Activated T-cell treated with anti-CD3 and anti-CD28 coated beads, Interleukin-2, amount 50 U/mL, for 1 hour (primary cell): ENCODE data around the gene CRYGB.

ENCODE experiments used
- DNase-seq: peaks from one replicate; pipeline ENCODE4 v3.0.0-alpha.2; 2020

CRYGB gene, protein sequence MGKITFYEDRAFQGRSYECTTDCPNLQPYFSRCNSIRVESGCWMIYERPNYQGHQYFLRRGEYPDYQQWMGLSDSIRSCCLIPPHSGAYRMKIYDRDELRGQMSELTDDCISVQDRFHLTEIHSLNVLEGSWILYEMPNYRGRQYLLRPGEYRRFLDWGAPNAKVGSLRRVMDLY

DNA sequence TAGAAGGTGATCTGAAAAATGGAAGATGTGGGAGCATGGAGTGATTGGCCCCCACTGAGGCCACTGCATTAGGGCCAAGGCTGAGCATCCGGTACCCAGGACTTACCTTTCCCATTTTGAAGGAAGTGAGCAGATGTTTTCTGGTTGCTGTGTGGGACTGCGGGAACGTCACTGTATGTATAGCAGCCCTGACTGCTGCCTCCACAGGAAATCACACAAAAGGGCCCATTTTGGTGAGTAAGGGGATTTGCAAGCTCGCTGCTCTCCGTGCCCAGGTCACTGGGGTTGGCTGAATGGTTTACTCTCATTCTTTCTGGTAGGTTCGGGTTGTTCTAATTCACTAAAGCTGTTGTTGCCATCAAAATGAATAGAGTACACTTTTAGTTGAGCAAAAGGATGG, at the start of gene CRYGB:
TSS of gene CRYGB (minus strand) at position 153 of the 400 bp plus-strand sequence. CDS start at position 115, 38 bp downstream.
- DNase-seq: no peak

DNA sequence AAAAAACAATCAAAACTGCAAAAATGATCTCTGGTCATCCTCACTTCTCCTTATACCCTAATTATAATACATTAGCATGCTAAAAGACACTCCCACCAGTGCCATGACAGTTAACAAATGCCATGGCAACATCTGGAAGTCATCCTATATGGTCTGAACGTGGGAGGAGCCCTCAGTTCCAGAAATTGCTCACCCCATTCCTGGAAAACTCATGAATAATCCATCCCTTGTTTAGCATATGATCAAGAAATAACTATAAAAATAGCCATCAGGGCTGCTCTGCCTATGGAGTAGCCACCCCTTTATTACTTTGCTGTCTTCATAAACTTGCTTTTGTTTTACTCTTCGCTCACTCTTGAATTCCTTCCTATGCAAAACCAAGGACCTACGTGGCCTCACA, 49.6 kb upstream of the CRYGB start:
- DNase-seq: no peak

DNA sequence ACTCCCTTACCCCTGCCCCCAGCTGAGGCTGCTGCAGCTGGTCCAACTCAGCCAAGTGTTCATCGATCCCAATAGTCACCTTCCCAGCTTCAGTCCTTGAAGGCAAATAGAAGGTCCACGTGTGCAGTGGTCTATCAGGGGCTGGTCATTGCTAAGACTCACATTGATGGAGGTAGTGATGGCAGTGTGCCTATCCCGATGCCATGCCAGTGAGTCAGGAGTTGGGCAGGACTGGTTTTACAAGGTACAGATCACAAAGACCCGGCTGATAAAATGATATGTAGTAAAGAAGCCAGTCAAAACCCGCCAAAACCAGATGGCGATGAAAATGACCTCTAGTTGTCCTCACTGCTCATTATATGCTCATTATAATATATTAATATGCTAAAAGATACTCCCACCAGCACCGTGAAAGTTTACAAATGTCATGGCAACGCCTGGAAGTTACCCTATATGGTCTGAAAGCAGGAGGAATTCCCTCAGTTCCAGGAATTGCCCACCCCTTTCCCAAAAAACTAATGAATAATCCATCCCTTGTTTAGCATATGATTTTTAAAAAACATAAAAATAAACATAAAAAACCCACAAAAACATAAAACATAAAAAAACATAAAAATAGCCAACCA, 46.8 kb upstream of the CRYGB start:
- DNase-seq: no peak

DNA sequence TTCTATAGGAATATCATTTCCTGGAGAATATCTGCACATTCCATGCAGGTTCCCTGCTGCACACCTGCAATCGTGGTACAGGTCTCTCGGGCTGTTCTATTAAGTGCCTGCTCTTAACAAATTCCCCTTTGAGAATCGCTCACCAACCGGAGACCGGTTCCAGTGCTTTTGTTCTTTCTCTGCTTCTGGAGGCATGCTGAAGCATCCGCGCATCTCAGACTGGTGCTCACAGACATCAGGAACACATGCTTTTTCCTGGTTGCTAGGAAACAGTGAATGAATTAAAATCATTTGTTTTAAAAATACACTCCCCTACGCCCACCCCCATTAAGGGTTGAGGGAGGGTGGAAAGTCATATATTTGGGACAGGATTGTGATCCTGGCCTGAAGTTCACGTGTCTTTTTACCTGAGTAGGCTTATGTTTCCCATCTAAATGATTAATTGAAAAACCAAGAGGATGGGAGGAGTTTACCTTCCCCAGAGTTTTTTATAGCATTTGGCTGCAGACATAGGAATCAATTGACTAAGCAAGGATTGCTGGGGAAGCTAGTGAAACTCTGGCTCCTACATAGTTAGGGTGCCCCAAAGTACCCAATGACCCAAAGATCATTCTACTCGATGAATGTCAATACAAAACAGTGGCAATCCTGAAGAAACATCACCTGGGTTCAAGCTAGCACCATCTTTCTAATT, 44.0 kb upstream of the CRYGB start, which contains the start of gene C2orf80:
TSS of gene C2orf80 (minus strand) at position 221 of the 694 bp plus-strand sequence. CDS start 3,044 bp downstream, outside the sequence.
- DNase-seq: no peak

DNA sequence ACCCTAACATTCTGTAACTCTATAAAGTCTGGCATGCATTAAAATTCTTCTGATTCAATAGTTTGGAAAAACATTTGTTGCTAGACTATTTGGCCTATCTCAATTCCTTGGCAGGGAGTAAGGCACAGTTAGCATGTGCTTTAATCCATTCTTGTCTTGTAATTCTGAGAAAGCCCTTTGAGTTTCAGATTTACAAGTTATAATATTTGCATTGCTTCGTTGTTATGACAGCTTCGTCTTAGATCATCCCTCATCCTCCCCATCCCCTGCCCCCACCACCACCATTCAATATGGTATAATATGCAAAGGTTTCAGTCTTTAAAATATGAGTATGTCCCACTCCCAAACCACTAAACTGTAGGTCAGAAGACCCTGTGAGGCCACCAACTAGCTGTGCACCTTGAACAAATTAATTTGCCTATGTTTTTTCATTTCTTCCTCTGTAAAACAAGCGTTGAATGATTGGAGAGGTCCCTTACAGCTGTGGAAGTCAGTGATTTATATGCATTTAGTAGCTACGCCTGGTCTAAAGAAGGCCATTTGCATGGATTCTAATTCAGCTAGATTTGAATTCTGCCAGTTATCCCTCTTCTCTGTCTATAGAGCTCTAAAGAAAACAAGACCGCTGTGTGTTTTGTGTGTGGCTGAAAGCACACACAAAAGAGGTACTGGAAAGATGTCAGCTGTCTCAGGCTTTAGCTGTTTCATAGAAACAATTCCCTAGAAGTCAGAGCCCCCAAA, 43.3 kb upstream of the CRYGB start:
- DNase-seq: no peak

DNA sequence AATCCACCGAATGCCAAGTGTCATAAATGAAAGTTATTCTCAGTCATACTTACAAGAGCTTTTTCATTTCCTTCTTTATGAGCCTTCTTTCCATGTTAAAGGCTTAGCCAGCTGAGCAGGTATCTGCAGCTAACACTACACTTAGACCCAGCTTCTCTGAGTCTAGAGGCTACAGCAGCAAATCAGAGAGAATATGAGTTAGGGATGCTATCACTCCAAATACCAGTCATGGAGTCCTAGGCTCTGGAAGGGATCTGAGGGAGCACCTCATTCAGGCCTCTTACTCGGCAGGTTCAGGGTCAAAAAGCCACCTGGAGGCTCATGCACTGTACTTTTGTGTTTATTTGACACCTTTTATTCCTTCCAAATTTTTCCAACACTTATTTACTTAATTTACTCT, 40.9 kb upstream of the CRYGB start:
- no peak for DNase-seq

DNA sequence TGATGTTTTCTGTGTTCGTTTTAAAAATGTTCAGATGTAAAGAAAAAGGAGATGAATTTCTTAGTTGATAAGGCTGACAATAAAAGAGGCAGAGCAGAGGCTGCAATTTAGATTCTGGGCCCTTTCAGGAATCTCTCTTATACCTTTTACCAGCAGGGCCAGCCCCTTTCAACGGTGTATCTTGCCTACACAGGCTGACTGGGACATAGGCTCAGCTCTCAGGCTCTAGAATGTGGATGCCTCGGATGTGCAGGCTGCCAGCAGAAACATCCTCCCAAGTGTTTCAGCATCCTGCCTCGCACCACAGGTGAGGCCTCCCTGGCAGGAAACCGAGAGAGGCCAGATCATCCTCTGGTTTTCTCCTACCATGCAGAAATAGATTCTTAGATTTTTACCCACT, 40.5 kb upstream of the CRYGB start:
- DNase-seq: no peak

DNA sequence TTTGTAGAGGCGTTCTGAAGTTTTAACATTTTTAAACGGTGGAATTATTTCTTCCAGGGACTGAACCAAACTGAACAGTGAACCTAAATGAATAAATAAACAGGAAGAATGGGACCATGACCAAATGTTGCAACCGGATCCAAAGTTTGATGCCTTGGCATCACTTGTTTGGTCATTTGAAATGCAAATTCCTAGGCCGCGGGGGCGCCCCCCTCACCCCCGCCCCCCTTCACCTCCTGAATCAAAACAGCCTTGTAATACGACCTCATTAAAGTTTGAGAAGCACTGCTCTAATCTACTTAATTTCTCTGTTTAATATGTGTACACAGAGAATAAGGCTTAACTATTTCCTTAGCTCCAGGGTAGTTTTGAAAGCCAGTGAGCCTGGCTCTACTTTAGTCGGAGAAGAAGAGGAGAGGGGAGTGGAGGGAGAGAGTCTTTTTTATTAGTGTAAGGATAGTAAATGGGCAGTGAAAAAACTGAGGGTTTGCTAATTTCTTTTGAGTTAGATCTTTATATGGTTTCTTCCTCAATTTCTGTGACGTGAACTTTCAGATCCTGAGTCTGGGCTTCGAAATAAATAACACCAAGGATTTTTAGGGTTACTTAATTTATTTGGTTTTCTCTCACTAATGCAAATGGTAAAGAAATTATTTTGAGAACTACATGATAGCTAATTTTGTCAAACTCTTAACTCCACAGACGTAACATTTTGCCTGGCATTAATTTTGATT, 38.2 kb upstream of the CRYGB start:
- DNase-seq: no peak

DNA sequence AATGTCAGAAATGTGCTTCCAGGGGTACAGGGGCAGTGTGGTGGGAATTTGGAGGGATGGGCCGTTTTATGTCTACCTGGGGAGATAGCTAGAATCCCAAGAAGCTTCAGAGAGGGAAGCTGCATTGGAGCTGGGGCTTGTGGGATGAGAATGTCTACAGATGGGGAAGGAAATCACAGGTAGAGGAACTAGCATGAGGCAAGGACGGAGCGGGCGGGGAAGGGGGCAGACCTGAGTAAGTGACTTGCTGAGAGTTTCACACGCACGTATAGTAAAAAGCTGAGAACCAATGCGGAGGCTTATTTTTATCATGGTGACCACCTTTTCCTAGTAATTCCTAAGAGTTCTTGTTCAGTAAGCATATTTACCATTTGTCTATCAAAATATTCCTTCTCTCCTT, 37.6 kb upstream of the CRYGB start:
- DNase-seq: no peak

DNA sequence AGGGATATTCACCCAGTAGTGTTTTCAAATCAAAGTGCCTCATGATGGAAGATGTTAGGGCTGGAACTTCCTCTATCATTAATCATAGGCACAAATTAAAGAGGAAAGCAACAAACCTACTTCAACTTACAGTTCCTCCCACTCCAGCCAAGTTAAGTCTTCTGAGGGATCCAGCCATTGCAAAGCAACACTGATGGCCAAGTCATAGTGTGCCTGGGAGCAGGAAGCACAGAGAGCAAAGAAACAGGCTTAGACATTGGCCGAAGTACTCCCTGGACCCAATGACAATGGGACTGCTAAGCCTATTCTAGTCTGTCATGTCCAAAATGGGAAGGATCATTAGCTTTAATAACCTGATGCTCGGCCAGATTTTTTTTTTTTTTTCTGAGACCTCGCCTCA, 36.9 kb upstream of the CRYGB start:
- no peak for DNase-seq

DNA sequence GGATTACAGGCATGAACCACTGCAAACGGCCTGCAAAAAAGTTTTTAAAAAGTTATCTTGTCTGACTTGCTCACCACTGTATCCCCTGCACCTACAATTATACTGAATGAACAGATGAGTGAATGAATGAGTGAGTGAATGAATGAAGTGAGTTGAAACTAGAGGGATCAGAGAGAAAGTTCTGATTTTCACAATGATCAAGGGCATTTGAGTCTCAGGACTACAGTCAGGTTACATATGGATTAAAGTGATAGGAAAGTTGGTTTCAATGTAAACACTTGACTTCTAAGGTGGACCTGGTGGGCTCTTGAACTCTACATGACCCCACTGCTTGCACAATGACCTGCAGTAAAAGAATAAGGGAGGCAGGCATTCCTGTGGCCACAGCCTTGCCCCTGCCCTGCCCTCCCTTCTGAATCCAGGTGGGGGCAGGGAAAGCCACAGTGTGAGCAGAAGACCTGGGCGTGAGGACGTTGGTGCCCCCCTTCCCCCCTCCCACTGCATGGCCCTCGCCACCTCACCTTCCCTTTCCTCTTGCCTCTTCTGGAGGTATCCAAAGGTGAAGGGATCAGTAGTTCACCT, 33.2 kb upstream of the CRYGB start:
- DNase-seq: no peak

DNA sequence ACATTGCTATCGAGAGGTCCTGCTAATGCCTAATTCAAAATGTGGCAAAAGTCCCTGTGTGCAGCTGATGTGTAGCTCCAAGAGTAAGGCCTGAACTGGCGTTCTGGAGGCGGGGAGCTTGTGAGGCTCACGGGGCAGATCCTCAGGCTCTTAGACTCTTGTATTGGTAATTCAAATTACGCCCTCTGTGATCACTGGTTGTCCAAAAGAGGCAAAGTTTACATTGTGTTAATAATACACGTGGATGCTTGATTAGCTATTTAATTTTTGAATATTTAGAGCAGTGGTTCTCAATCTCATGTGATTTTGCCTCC, 29.8 kb upstream of the CRYGB start:
- DNase-seq: no peak

DNA sequence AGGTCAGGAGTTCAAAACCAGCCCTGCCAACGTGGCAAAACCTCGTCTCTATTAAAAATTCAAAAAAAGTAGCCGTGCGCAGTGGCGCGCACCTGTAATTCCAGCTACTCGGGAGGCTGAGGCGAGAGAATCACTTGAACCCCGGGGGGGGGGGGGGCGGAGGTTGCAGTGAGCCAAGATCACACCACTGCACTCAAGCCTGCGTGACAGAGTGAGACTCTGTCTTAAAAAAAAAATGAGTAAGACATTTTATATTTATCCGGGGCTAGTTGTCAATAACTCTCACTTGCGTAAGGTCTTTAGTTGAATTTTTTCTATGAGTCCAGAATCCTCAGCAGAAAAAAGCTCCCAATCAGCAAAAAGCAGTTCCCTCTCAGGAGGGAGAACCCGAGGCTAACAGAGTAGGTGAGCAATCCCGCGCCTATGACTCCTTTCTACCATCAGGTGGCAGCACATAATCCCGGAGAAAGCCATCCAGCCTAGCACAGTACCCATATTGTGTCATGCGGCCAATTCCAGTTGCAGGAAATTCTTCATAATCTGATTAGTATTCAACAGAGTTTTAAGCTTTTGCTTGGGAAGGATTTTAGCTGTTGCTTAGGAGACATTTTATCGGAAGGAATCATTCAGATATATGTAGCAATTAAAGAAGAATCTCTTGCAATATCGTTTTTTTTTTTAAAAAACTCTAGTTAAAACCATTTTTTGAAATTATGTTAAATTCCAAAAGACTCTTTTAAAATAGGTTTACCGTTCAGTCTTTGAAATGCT, 29.3 kb upstream of the CRYGB start:
- DNase-seq: peak; percentile 48

DNA sequence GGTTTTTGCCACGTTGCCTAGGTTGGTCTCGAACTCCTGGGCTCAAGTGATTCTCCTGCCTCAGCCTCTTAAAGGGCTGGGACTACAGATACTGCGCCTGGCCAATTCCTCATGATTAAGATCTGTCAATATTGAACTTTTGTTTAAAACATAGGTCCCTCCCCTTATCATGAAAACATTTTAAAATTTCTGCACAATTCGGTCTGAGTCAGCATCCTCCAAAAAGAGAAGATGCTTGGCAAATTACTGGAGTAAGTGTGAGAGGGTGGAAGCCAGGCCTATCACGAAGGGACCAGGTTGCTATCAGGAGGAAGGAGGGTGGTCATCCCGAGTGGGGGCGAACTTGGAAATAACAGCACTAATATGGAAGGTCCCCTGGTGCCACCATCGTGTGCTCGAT, 28.2 kb upstream of the CRYGB start:
- no peak for DNase-seq

DNA sequence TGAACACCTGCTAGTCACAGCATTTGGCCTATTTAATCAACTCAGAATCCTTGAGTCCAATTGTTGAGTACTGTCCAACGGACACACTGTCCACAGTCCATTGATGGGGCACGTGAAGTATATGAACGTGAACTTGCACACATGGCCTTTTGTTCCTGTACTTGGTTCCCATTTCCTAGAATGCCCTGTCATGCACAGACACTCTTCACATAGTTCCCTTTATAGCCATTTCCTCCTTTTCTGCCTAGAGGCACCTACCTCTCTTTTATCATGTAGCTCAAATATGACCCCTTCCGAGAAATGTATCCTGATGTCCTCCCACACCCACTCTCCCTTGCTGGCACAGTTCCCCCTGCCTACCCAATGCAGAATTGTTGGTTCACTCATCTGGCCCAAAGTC, 26.2 kb upstream of the CRYGB start:
- no peak for DNase-seq

DNA sequence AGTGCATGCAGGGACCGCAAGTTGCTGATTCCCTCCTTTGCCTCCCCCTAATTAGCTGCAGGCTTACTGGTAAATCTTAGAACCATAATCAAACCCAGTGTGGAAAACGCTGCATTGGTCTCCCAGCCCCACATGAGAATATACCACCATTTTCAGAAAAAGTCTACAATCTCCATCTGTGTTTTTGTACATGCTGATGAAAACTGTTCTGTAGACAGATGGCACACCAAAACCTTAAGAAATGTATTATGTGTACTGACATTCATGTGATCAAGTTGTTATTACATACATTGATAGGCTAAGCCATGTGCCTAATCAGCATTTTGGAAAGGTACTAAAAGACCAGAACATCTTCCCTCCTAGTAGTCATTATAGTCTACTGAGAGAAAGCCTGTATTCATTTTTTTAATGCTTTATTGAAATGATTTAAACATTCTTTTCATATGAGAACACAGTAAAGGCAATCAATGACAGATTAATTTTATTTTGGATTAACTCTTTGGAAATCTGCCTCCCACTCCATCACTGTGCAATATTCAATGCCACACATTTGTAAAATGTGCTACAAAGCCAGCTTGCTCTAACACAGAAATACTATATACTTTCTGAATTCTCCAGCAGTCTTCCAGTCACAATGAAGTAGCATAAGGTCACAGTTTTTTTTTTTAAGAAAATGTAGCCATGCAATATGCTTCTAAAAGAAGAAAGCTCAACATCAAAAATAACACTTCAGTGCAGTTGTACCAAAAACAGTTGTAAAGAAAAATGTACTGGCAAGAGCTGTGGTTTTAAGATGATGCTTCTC, 19.2 kb upstream of the CRYGB start:
- no peak for DNase-seq

DNA sequence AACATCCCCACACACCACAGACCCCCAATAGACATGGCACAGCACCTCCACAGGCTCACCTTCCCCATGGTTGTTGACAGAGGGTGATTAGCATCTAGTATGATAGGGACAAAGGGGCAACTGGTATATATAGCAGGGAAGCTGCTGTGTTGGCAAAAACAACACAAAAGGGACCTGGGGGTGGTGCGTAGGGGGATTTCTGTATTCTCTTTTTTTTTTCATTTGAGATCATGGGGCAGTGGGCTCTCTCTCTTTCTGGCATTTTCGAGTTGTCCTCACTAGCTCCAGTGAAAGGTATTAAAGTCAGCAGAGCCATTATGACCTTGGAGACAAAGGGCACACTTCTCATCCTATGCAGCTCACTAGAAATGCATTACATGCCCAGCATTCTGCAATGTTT, 17.5 kb upstream of the CRYGB start, which contains the start of gene CRYGA:
TSS of gene CRYGA (minus strand) at position 101 of the 400 bp plus-strand sequence. CDS start at position 68, 33 bp downstream.
- DNase-seq: no peak

DNA sequence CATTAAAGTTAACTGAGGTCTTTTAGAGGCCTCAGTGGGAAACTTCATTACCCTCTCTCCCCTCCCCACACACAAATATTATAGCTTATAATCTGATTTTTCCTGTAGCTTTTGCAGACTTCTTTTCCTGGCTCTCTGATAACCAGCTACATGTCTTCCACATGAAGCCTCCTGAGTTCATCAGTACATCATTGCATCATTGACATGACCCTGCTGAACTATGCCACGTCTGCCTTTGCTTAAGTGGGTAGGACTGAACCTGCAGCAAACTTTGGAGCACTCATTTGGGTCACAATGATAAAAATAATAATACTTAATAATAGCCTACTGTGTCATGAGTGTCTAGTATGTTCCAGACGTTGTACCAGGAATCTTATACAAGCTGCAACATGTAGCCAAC, 10.5 kb upstream of the CRYGB start:
- no peak for DNase-seq

DNA sequence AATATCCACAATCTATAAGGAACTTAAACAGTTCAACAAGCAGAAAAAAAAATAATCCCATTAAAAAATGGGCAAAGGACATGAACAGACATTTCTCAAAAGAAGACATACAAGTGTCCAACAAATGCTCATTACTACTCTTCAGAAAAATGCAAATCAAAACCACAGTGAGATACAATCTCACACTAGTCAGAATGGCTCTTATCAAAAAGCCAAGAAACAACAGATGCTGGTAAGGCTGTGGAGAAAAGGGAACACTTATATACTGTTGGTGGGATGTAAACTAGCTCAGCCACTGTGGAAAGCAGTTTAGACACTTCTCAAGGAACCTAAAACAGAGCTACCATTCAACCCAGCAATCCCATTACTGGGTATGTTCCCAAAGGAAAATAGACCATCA, 7.2 kb upstream of the CRYGB start:
- no peak for DNase-seq

DNA sequence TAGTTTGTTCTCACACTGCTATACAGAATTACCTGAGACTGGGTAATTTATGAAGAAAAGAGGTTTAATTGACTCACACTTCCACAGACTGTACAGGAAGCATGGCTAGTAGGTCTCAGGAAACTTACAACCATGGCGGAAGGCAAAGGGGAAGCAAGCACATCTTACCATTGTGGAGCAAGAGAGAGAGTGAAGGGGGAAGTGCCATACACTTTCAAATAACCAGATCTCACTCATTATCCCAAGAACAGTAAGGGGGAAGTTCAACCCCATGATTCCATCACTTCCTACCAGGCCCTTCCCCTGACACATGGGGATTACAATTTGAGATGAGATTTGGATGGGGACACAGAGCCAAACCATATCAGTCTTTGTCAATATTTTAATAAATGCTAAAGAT, 5.0 kb upstream of the CRYGB start:
- no peak for DNase-seq

DNA sequence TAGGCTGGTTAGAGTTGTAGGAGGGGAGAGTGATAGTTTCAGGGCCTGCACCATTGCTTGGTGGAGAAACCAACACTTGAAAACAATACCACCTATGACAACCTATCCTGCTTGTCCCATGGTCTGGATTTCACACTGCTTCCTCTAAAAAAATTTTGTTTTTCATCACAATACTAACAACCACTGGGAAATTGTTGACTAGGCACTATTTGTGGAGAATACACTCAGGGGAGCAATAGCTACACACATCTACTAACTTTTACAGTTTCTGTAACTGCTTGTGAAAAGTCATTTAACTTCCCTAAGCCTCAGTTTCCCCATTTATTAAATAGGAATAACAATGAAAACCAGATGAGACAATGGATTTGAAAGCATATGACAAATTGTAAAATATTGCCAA, 4.1 kb upstream of the CRYGB start:
- no peak for DNase-seq
